Naive thymus-derived CD8-positive, alpha-beta T cell (primary cell): ENCODE results near the gene TASOR2. TPM values are rescaled to one million over a fixed set of nuclear protein-coding genes. Genes with fewer than 3 reads are reported as not detected.

Experiments
- ATAC-seq, 2 donors: fragments of 150-1000 bp; cut with Tn5 transposase in 1 of 2; sonication (Bioruptor Pico), chemical (Tn5 transposase) in 1 of 2; 1 replicate in 1 of 2; 2 replicates in 1 of 2; pipeline ENCODE4 v1.10.0; 2021; ENCODE audit warnings: mild to moderate bottlenecking in 2 of 2, moderate library complexity in 2 of 2
- POLR2A ChIA-PET: fragments of 350-600 bp; sonication (Branson Sonifier 250); formaldehyde crosslinking; loops from one replicate; lab custom pipeline; 2021; ENCODE audit warnings: antibody characterized with exemption; lab: Charles Lee
- DNase-seq, 10 donors: peaks; one replicate each; pipeline versions ENCODE4 v3.0.0 to v3.0.0-alpha.2; 2020 to 2022
- H3K27ac Mint-ChIP-seq, 10 donors: one replicate each; pipeline ENCODE4 v1.8.0; 2020 to 2022; ENCODE audit warnings: mild to moderate bottlenecking in 10 of 10, mixed read lengths in 10 of 10, moderate library complexity in 4 of 10, inconsistent platforms in 1 of 10
- H3K27me3 Mint-ChIP-seq, 5 donors: one replicate each; pipeline ENCODE4 v1.8.0; 2021 to 2022; ENCODE audit warnings: mixed read lengths in 5 of 5
- H3K36me3 Mint-ChIP-seq, 3 donors: one replicate each; pipeline ENCODE4 v1.8.0; 2020 to 2022; ENCODE audit warnings: mixed read lengths in 3 of 3, mild to moderate bottlenecking in 2 of 3, inconsistent platforms in 1 of 3
- H3K4me1 Mint-ChIP-seq, 4 donors: one replicate each; pipeline ENCODE4 v1.8.0; 2021 to 2022; ENCODE audit warnings: mixed read lengths in 4 of 4
- H3K4me3 Mint-ChIP-seq, 10 donors: one replicate each; pipeline ENCODE4 v1.8.0; 2020 to 2022; ENCODE audit warnings: mild to moderate bottlenecking in 10 of 10, mixed read lengths in 10 of 10, moderate library complexity in 6 of 10, inconsistent platforms in 1 of 10
- H3K9me3 Mint-ChIP-seq, 9 donors: one replicate each; pipeline ENCODE4 v1.8.0; 2020 to 2022; ENCODE audit warnings: mixed read lengths in 9 of 9, mild to moderate bottlenecking in 3 of 9, inconsistent platforms in 1 of 9, moderate library complexity in 1 of 9
- polyA plus RNA-seq, 3 donors: library from polyadenylated mRNA; unstranded; fragments of 300-500 nt; fragmentation: Illumina TruSeq; gene quantifications; one replicate each; pipeline ENCODE4 v1.2.3, GENCODE V29; 2021
- total RNA-seq, 8 experiments: library from RNA in 2 of 8; stranded (reverse) in 2 of 8; gene quantifications; one replicate each; pipeline ENCODE4 v1.2.3 and lab custom pipeline; 2021 to 2026

The TASOR2 gene
- total and polyA plus RNA-seq, 5 experiments from 2014 or later: 14.1 to 81.6 (median 17.3) TPM

- Mint-ChIP-seq H3K27ac (no peak overlapping the region), H3K27me3 (no peaks in the 10 kb centered on the region), H3K4me1 (peaks cover 0 to 10% (median 3%) of the 10 kb centered on the region in 4 donors), H3K4me3 (no peak overlapping the region), H3K36me3 (peaks cover 0 to 57% (median 16%) of the 10 kb centered on the region in 3 donors), H3K9me3 (no peaks in the 10 kb centered on the region)
- ATAC-seq: no peak
- POLR2A ChIA-PET: interaction anchor here (0.5 kb wide), 1 partner anchor 17 kb away, joined by 3 read pairs; no protein-coding TSS in a partner anchor
- no peak for DNase-seq
Observed at GRCh38 chr10:5645944-5646617, 38.6 kb upstream of the TASOR2 start.

- H3K4me3 Mint-ChIP-seq: no peak overlapping the region
- no peaks in the 10 kb centered on the region for H3K27me3 Mint-ChIP-seq
- POLR2A ChIA-PET: no interaction called here
- H3K36me3 Mint-ChIP-seq: peaks cover 0 to 42% (median 6%) of the 10 kb centered on the region in 3 donors
- ATAC-seq: no peak
- no peaks in the 10 kb centered on the region for H3K9me3 Mint-ChIP-seq
- peak overlapping the region in 4 of 10 donors; percentile 0 to 81 (median 28) for H3K27ac Mint-ChIP-seq
- DNase-seq: no peak
- peaks cover 0 to 10% (median 3%) of the 10 kb centered on the region in 4 donors for H3K4me1 Mint-ChIP-seq
Observed at GRCh38 chr10:5647507-5648240, 37.0 kb upstream of the TASOR2 start.

- ATAC-seq: no peak
- Mint-ChIP-seq H3K9me3 (no peaks in the 10 kb centered on the region), H3K4me3 (no peak overlapping the region), H3K36me3 (peaks cover 0 to 35% (median 6%) of the 10 kb centered on the region in 3 donors), H3K4me1 (peaks cover 0 to 10% (median 7%) of the 10 kb centered on the region in 4 donors), H3K27me3 (no peaks in the 10 kb centered on the region), H3K27ac (no peak overlapping the region)
- POLR2A ChIA-PET: no interaction called here
- DNase-seq: no peak
Observed at GRCh38 chr10:5648494-5649457, 35.9 kb upstream of the TASOR2 start.

GRCh38 chr10:5649746-5650145 is 34.9 kb upstream of the TASOR2 start:
- peaks cover 4 to 11% (median 8%) of the 10 kb centered on the region in 4 donors for H3K4me1 Mint-ChIP-seq
- ATAC-seq: no peak

GRCh38 chr10:5650664-5651387 is 33.8 kb upstream of the TASOR2 start:
- H3K9me3 Mint-ChIP-seq: no peaks in the 10 kb centered on the region
- POLR2A ChIA-PET: no interaction called here
- ATAC-seq: no peak
- no peak overlapping the region for H3K4me3 Mint-ChIP-seq
- H3K36me3 Mint-ChIP-seq: peaks cover 0 to 21% (median 3%) of the 10 kb centered on the region in 3 donors
- H3K27ac Mint-ChIP-seq: no peak overlapping the region
- DNase-seq: no peak
- H3K27me3 Mint-ChIP-seq: no peaks in the 10 kb centered on the region
- H3K4me1 Mint-ChIP-seq: peaks cover 10 to 15% (median 13%) of the 10 kb centered on the region in 4 donors

More at GRCh38 chr10:5649746-5650145, 34.9 kb upstream of the TASOR2 start:
- peak overlapping the region in 3 of 10 donors; percentile 3 to 83 (median 46) for H3K27ac Mint-ChIP-seq
- H3K27me3 Mint-ChIP-seq: no peaks in the 10 kb centered on the region
- H3K4me3 Mint-ChIP-seq: no peak overlapping the region
- H3K9me3 Mint-ChIP-seq: no peaks in the 10 kb centered on the region
- no peak for DNase-seq
- peaks cover 0 to 26% (median 3%) of the 10 kb centered on the region in 3 donors for H3K36me3 Mint-ChIP-seq
- POLR2A ChIA-PET: no interaction called here

GRCh38 chr10:5651388-5651764 is 33.3 kb upstream of the TASOR2 start:
- POLR2A ChIA-PET: interaction anchor here (0.6 kb wide), 1 partner anchor 239 kb away, joined by 5 read pairs; the partner anchor contains the start of gene FBH1
- Mint-ChIP-seq H3K36me3 (peaks cover 0 to 21% (median 3%) of the 10 kb centered on the region in 3 donors), H3K27ac (no peak overlapping the region), H3K27me3 (no peaks in the 10 kb centered on the region), H3K4me3 (no peak overlapping the region), H3K4me1 (peaks cover 8 to 18% (median 16%) of the 10 kb centered on the region in 4 donors), H3K9me3 (no peaks in the 10 kb centered on the region)
- DNase-seq (no peak), ATAC-seq (no peak)

GRCh38 chr10:5652746-5653145 is 31.9 kb upstream of the TASOR2 start:
- DNase-seq (no peak), ATAC-seq (no peak)
- POLR2A ChIA-PET: no interaction called here
- H3K4me1 Mint-ChIP-seq: peaks cover 20 to 31% (median 27%) of the 10 kb centered on the region in 4 donors
- no peak overlapping the region for H3K27ac Mint-ChIP-seq
- H3K9me3 Mint-ChIP-seq: no peaks in the 10 kb centered on the region
- peaks cover 0 to 14% (median 3%) of the 10 kb centered on the region in 3 donors for H3K36me3 Mint-ChIP-seq
- H3K4me3 Mint-ChIP-seq: no peak overlapping the region
- H3K27me3 Mint-ChIP-seq: no peaks in the 10 kb centered on the region

GRCh38 chr10:5654218-5654755 is 30.4 kb upstream of the TASOR2 start:
- no peak for DNase-seq
- H3K27me3 Mint-ChIP-seq: no peaks in the 10 kb centered on the region
- peaks cover 20 to 33% (median 28%) of the 10 kb centered on the region in 4 donors for H3K4me1 Mint-ChIP-seq
- no peak for ATAC-seq
- H3K27ac Mint-ChIP-seq: no peak overlapping the region
- no peaks in the 10 kb centered on the region for H3K9me3 Mint-ChIP-seq
- POLR2A ChIA-PET: no interaction called here
- peak overlapping the region in 1 of 10 donors; percentile 36 for H3K4me3 Mint-ChIP-seq
- peaks cover 0 to 12% (median 3%) of the 10 kb centered on the region in 3 donors for H3K36me3 Mint-ChIP-seq

GRCh38 chr10:5655121-5655520 is 29.5 kb upstream of the TASOR2 start:
- POLR2A ChIA-PET: no interaction called here
- peaks cover 0 to 4% (median 3%) of the 10 kb centered on the region in 3 donors for H3K36me3 Mint-ChIP-seq
- ATAC-seq (peak; percentile 44), DNase-seq (peak in 1 of 10 donors; percentile 9)
- H3K27me3 Mint-ChIP-seq: no peaks in the 10 kb centered on the region
- H3K4me3 Mint-ChIP-seq: peak overlapping the region in 2 of 10 donors; percentile 30 to 45
- H3K27ac Mint-ChIP-seq: peak overlapping the region in 6 of 10 donors; percentile 3 to 77 (median 66)
- H3K4me1 Mint-ChIP-seq: peaks cover 26 to 41% (median 33%) of the 10 kb centered on the region in 4 donors
- no peaks in the 10 kb centered on the region for H3K9me3 Mint-ChIP-seq

GRCh38 chr10:5656737-5657579 is 27.7 kb upstream of the TASOR2 start:
- peak in 2 of 10 donors; percentile 19 to 21 for DNase-seq

More at GRCh38 chr10:5656737-5657579, 27.7 kb upstream of the TASOR2 start:
- Mint-ChIP-seq H3K27ac (peak overlapping the region in 9 of 10 donors; percentile 4 to 87 (median 70)), H3K4me3 (peak overlapping the region in 9 of 10 donors; percentile 0 to 67 (median 49)), H3K4me1 (peaks cover 25 to 48% (median 38%) of the 10 kb centered on the region in 4 donors), H3K36me3 (peaks cover 0 to 2% (median 1%) of the 10 kb centered on the region in 3 donors), H3K9me3 (no peaks in the 10 kb centered on the region), H3K27me3 (no peaks in the 10 kb centered on the region)
- ATAC-seq: peak in 1 of 2 donors; percentile 41
- POLR2A ChIA-PET: interaction anchor here (0.9 kb wide), 1 partner anchor 36 kb away, joined by 3 read pairs; no protein-coding TSS in a partner anchor
